ENCODE data around the gene PKN1. TPM values are rescaled to one million over a fixed set of nuclear protein-coding genes. Genes with fewer than 3 reads are reported as not detected.

Gene PKN1
- total and polyA plus RNA-seq, 2 of the 4 experiments (the other 2 are of a cell fraction) = 39.1 to 41.4 TPM

DNA sequence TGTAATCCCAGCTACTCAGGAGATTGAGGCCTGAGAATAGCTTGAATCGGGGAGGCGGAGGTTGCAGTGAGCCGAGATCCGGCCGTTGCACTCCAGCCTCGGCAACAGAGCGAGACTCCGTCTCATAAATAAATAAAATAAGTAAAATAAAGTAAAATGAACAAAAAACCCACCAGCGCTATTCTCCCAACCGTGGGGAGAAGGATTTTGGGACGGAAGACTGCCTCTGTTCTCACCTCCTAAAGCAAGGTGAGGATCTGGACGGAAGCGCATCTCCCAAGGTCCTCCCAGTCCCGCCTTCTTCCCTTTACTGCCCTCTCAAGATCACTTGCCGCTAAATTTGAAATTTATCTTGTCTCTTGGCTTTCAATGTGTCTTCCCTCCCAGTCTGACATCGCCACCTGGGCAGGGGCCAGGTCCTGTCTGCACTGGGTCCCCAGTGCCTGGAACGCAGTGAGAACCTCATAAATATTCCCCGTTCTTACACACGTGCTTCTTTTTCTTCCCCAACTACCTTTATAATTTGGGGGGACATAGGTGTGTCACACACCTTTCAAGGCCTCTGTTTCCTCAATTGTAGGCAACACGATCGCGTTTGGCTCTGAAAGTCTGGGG, 86.2 kb downstream of the PKN1 start:
- no peak overlapping the region for H2AFZ ChIP-seq (replicated peaks; ENCODE audit: low read length, poor library complexity)
- H2BK20ac ChIP-seq (ENCODE audit: low read depth, low read length) = peak overlapping the region; percentile 30; the same call in 1 of the 2 replicates
- CTCF ChIA-PET = no interaction called here
- no peak for DNase-seq
- H3K18ac ChIP-seq (ENCODE audit: low read depth, low read length) = peak overlapping the region; percentile 10; the same call in 1 of the 2 replicates
- H3K4me1 ChIP-seq (ENCODE audit: control insufficient read depth, insufficient read depth, low read length) = peaks cover 19% of the 10 kb centered on the region
- no TSS peak for BruUV-seq (replicated peaks)
- peak overlapping the region; percentile 43; the same call in 1 of the 2 replicates for H3K14ac ChIP-seq (replicated peaks; ENCODE audit: low read depth, low read length)
- in situ Hi-C loops (cut with MboI; ENCODE audit: low sequenced_read_pairs) (no loop called here), dilution Hi-C loops (cut with HindIII; ENCODE audit: low sequenced_read_pairs, unreplicated experiment) (no loop called here), intact Hi-C loops (cut with micrococcal nuclease) (no loop called here)
- no peak overlapping the region for H3K4me2 ChIP-seq (ENCODE audit: low read depth, low read length)
- WGBS, 2 experiments (ENCODE audit: extremely low coverage in 2 of 2, insufficient read length in 1 of 2) = 93% methylated on average over 3 of the region's 22 CpGs; no CpG with 5 or more reads in 1 of the 2 experiments
- H2AK5ac ChIP-seq (ENCODE audit: low read depth, low read length) = peak overlapping the region; percentile 27
- H3K27ac ChIP-seq (ENCODE audit: insufficient read depth, low read length) = peak overlapping the region; percentile 64
- H2BK15ac ChIP-seq (ENCODE audit: low read depth, low read length) = peak overlapping the region; percentile 31; the same call in 1 of the 3 replicates
- peak overlapping the region; percentile 74 for H2BK5ac ChIP-seq (ENCODE audit: low read depth, low read length, poor library complexity, severe bottlenecking)
- H3K9me1 ChIP-seq (ENCODE audit: insufficient read depth, low read length) = peaks cover 18% of the 10 kb centered on the region
- peak overlapping the region; percentile 78 for H4K5ac ChIP-seq (ENCODE audit: low read depth, low read length)
- H3K9ac ChIP-seq (ENCODE audit: low read depth, low read length) = no peak overlapping the region
- H3K4ac ChIP-seq (ENCODE audit: low read depth, low read length) = peak overlapping the region; percentile 44
- H3K79me1 ChIP-seq (ENCODE audit: low read depth in 1 of 2, low read length in 2 of 2) = peaks cover 18 to 38% of the 10 kb centered on the region in 2 experiments
- POLR2A ChIA-PET (ENCODE audit: unreplicated experiment) = interaction anchor here (0.5 kb wide), 1 partner anchor 1560 kb away, joined by 5 read pairs; no protein-coding TSS in a partner anchor
- H3K56ac ChIP-seq (ENCODE audit: extremely low read depth, insufficient read depth, low read length) = no peak overlapping the region
- H2AK9ac ChIP-seq (replicated peaks; ENCODE audit: low read depth, low read length, poor library complexity) = peak overlapping the region; percentile 68
- peak overlapping the region; percentile 52 for H4K91ac ChIP-seq (ENCODE audit: insufficient read depth, low read depth, low read length)
- no peaks in the 10 kb centered on the region for H3K9me3 ChIP-seq (ENCODE audit: control insufficient read depth, insufficient read depth, low read length)
- H3K4me3 ChIP-seq (ENCODE audit: insufficient read depth, low read depth, low read length) = no peak overlapping the region
- H2BK120ac ChIP-seq (ENCODE audit: low read depth, low read length) = peak overlapping the region; percentile 70
- H4K20me1 ChIP-seq (ENCODE audit: insufficient read depth, low read length) = peaks cover 34% of the 10 kb centered on the region
- TF ChIP-seq MAFK (IDR thresholded peaks at IDR 0.05; ENCODE audit: low read depth, low read length) = no peak
- TF ChIP-seq CTCF (conservative IDR thresholded peaks at IDR 0.05; ENCODE audit: low read depth, low read length) = no peak
- no peak for TF ChIP-seq MAZ (IDR thresholded peaks at IDR 0.05; ENCODE audit: borderline replicate concordance, low read depth, low read length)
- no peak for TF ChIP-seq CEBPB (IDR thresholded peaks at IDR 0.05; ENCODE audit: low read depth, low read length)
- no peak for TF ChIP-seq FOS (IDR thresholded peaks at IDR 0.05; ENCODE audit: low read depth, low read length)
- no peak for TF ChIP-seq RCOR1 (IDR thresholded peaks at IDR 0.05; ENCODE audit: insufficient replicate concordance, low read length)
- TF ChIP-seq CHD1 (IDR thresholded peaks at IDR 0.05; ENCODE audit: low read depth, low read length) = no peak
- TF ChIP-seq RFX5 (IDR thresholded peaks at IDR 0.05; ENCODE audit: low read depth, low read length) = no peak
- TF ChIP-seq ELK1 (IDR thresholded peaks at IDR 0.05; ENCODE audit: borderline replicate concordance, low read depth, low read length) = no peak
- peak overlapping the region; percentile 92 to 99 for H4K8ac ChIP-seq (ENCODE audit: low read depth in 2 of 2, low read length in 2 of 2)
- no peaks in the 10 kb centered on the region for H3K27me3 ChIP-seq (ENCODE audit: control insufficient read depth, insufficient read depth, low read length)
- peaks cover 24% of the 10 kb centered on the region for H3K36me3 ChIP-seq (ENCODE audit: control insufficient read depth, insufficient read depth, low read length)
- 0 out of 2 replicates have a peak overlapping the region, but pooled peaks have one; percentile 0 for H3K23ac ChIP-seq (ENCODE audit: low read depth, low read length)
- ATAC-seq (ENCODE audit: low read depth) = no peak

Data from IMR-90 (cell line).